Panc1 (cell line): ENCODE measurements around the gene PDE3A.

Experiments
- CTCF ChIP-seq: fragments of 450-650 bp; IDR thresholded peaks from 2 replicates; pipeline ENCODE4 v1.5.1; 2017; ENCODE audit warnings: mild to moderate bottlenecking
- POLR2AphosphoS5 ChIP-seq: IDR thresholded peaks from 2 replicates; pipeline ENCODE4 v1.6.1; 2012; ENCODE audit warnings: mild to moderate bottlenecking, low read depth, low read length, moderate library complexity
- REST ChIP-seq, 2 experiments: IDR thresholded peaks; 2 replicates each; pipeline ENCODE4 v1.6.1; 2011 to 2012; ENCODE audit warnings: low read depth in 2 of 2, control low read depth in 1 of 2, low read length in 1 of 2, mild to moderate bottlenecking in 1 of 2, moderate library complexity in 1 of 2; ENCODE audit not compliant: insufficient read depth in 1 of 2

- TF ChIP-seq POLR2AphosphoS5 (no peak), CTCF (no peak), REST (IDR thresholded peaks at IDR 0.05; ENCODE audit: insufficient read depth in 1 of 2, low read depth in 2 of 2, low read length in 1 of 2) (no peak)
Observed at GRCh38 chr12:20424841-20425240, 56.5 kb downstream of the PDE3A start.
